SH-SY5Y (cell line): ENCODE results near the gene FLRT1.

Experiments used
- GATA2 ChIP-seq: IDR thresholded peaks from 2 replicates; pipeline ENCODE4 v1.6.1; 2011; ENCODE audit warnings: mild to moderate bottlenecking, low read depth, low read length
- GATA3 ChIP-seq: IDR thresholded peaks from 2 replicates; pipeline ENCODE4 v1.6.1; 2011; ENCODE audit warnings: low read depth, mild to moderate bottlenecking, low read length, moderate library complexity

DNA sequence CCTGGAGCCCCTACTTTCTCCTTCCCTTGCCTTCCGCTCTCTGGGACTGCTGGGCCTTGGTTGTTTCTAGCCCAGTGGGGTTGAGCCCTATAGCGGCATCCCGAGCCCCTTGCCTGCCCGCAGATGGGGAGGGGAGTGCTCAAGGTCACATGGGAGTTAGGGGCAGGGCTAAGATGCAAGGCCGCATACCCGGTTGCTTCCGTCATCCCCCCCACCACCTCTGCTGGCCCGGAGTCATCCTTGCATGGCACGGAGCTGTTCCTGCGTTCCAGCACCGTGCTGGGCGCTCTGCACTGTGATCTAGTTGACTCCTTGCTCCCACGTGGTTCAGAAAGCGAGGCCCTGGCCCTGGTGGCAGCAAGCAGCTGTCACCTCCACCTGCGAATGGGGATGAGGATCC, 18.0 kb downstream of the FLRT1 start:
- TF ChIP-seq GATA2 (no peak), GATA3 (no peak)
